IMR-90 (cell line): Measurements from ENCODE around the gene NOS1. TPM values are rescaled to one million over a fixed set of nuclear protein-coding genes. Genes with fewer than 3 reads are reported as not detected.
A peak's percentile ranks its signal among the peaks of the same experiment; 100 is the strongest.

Experiments
- ATAC-seq: fragments of 200-7000 bp; cut with Tn5 transposase; 2 replicates; pipeline ENCODE4 v1.9.1; 2020; ENCODE audit warnings: low read depth, mild to moderate bottlenecking, moderate library complexity
- BruUV-seq: library from RNA; stranded (reverse); fragments of 400-500 nt; replicated peaks from 2 replicates; lab custom pipeline; 2021; lab: Mats Ljungman, UMichigan
- CTCF ChIA-PET: fragments of 300-600 bp; formaldehyde crosslinking; extraction: SDS; loops from one replicate; lab custom pipeline; 2021; ENCODE audit warnings: antibody characterized with exemption; lab: Yijun Ruan, JAX
- POLR2A ChIA-PET: fragments of 300-600 bp; sonication (Branson Sonifier 250); formaldehyde crosslinking; loops from one replicate; lab custom pipeline; 2022; ENCODE audit warnings: antibody characterized with exemption; ENCODE audit not compliant: unreplicated experiment; lab: Charles Lee
- DNase-seq: peaks from one replicate; pipeline ENCODE4 v3.0.0; 2013
- H2AFZ ChIP-seq: replicated peaks from 2 replicates; pipeline ENCODE3; 2013; ENCODE audit warnings: low read length, mild to moderate bottlenecking; ENCODE audit not compliant: poor library complexity
- H2AK5ac ChIP-seq: 2 replicates; pipeline ENCODE4 v1.6.1; 2013; ENCODE audit warnings: low read depth, low read length, inconsistent platforms
- H2AK9ac ChIP-seq: replicated peaks from 2 replicates; pipeline ENCODE3; 2013; ENCODE audit warnings: mild to moderate bottlenecking, low read depth, low read length, moderate library complexity; ENCODE audit not compliant: poor library complexity
- H2BK120ac ChIP-seq: 2 replicates; pipeline ENCODE4 v1.6.1; 2013; ENCODE audit warnings: low read depth, low read length, inconsistent platforms
- H2BK15ac ChIP-seq: 3 replicates; pipeline ENCODE4 v1.6.1; 2013; ENCODE audit warnings: low read depth, low read length, inconsistent platforms
- H2BK20ac ChIP-seq: 2 replicates; pipeline ENCODE4 v1.6.1; 2013; ENCODE audit warnings: low read depth, mild to moderate bottlenecking, inconsistent platforms, low read length, moderate library complexity
- H2BK5ac ChIP-seq: 2 replicates; pipeline ENCODE4 v1.6.1; 2013; ENCODE audit warnings: mild to moderate bottlenecking, low read depth, low read length, inconsistent platforms; ENCODE audit not compliant: poor library complexity, severe bottlenecking
- H3K14ac ChIP-seq: replicated peaks from 2 replicates; pipeline ENCODE4 v1.6.1; 2013; ENCODE audit warnings: low read depth, low read length, inconsistent platforms
- H3K18ac ChIP-seq: 2 replicates; pipeline ENCODE4 v1.6.1; 2013; ENCODE audit warnings: low read depth, low read length, control low read depth
- H3K23ac ChIP-seq: 2 replicates; pipeline ENCODE4 v1.6.1; 2013; ENCODE audit warnings: low read depth, low read length, inconsistent platforms
- H3K27ac ChIP-seq: 2 replicates; pipeline ENCODE4 v1.5.1; 2013; ENCODE audit warnings: mild to moderate bottlenecking, control low read depth, low read length; ENCODE audit not compliant: insufficient read depth
- H3K27me3 ChIP-seq: 2 replicates; pipeline ENCODE4 v1.6.1; 2013; ENCODE audit warnings: low read length; ENCODE audit not compliant: control insufficient read depth, insufficient read depth
- H3K36me3 ChIP-seq: 2 replicates; pipeline ENCODE4 v1.6.1; 2013; ENCODE audit warnings: low read length, mixed read lengths; ENCODE audit not compliant: control insufficient read depth, insufficient read depth
- H3K4ac ChIP-seq: 2 replicates; pipeline ENCODE4 v1.6.1; 2013; ENCODE audit warnings: low read depth, low read length, inconsistent platforms
- H3K4me1 ChIP-seq: 2 replicates; pipeline ENCODE4 v1.6.1; 2013; ENCODE audit warnings: low read length, mixed read lengths; ENCODE audit not compliant: control insufficient read depth, insufficient read depth
- H3K4me2 ChIP-seq: 2 replicates; pipeline ENCODE4 v1.6.1; 2013; ENCODE audit warnings: low read depth, mild to moderate bottlenecking, control low read depth, low read length, moderate library complexity
- H3K4me3 ChIP-seq: 2 replicates; pipeline ENCODE4 v1.5.1; 2013; ENCODE audit warnings: low read depth, mild to moderate bottlenecking, control low read depth, low read length, moderate library complexity; ENCODE audit not compliant: insufficient read depth
- H3K56ac ChIP-seq: 2 replicates; pipeline ENCODE4 v1.6.1; 2013; ENCODE audit warnings: low read length, inconsistent platforms; ENCODE audit not compliant: insufficient read depth; ENCODE audit errors: extremely low read depth
- H3K79me1 ChIP-seq, 2 experiments: 2 replicates each; pipeline ENCODE4 v1.6.1; 2013; ENCODE audit warnings: low read length in 2 of 2, inconsistent platforms in 1 of 2, low read depth in 1 of 2
- H3K9ac ChIP-seq: 2 replicates; pipeline ENCODE4 v1.6.1; 2013; ENCODE audit warnings: low read depth, low read length, control low read depth
- H3K9me1 ChIP-seq: 2 replicates; pipeline ENCODE4 v1.6.1; 2013; ENCODE audit warnings: low read length, inconsistent platforms; ENCODE audit not compliant: insufficient read depth
- H3K9me3 ChIP-seq: 2 replicates; pipeline ENCODE4 v1.6.1; 2013; ENCODE audit warnings: low read length; ENCODE audit not compliant: control insufficient read depth, insufficient read depth
- H4K20me1 ChIP-seq: 2 replicates; pipeline ENCODE4 v1.6.1; 2013; ENCODE audit warnings: low read length, inconsistent platforms; ENCODE audit not compliant: insufficient read depth
- H4K5ac ChIP-seq: 2 replicates; pipeline ENCODE4 v1.6.1; 2013; ENCODE audit warnings: mild to moderate bottlenecking, low read depth, low read length, control low read depth
- H4K8ac ChIP-seq, 2 experiments: 2 replicates each; pipeline ENCODE4 v1.6.1; 2013; ENCODE audit warnings: low read depth in 2 of 2, low read length in 2 of 2, control low read depth in 1 of 2, inconsistent platforms in 1 of 2
- H4K91ac ChIP-seq: 2 replicates; pipeline ENCODE4 v1.6.1; 2013; ENCODE audit warnings: low read depth, low read length, inconsistent platforms; ENCODE audit not compliant: insufficient read depth
- CTCF ChIP-seq: conservative IDR thresholded peaks from 2 replicates; pipeline ENCODE4 v1.5.1; 2012; ENCODE audit warnings: mild to moderate bottlenecking, low read depth, low read length, improper control_type of control experiment
- FOS ChIP-seq: fragments of 150-350 bp; IDR thresholded peaks from 2 replicates; pipeline ENCODE4 v1.6.1; 2016; ENCODE audit warnings: low read depth, low read length
- MAFK ChIP-seq: IDR thresholded peaks from 2 replicates; pipeline ENCODE4 v1.6.1; 2012; ENCODE audit warnings: low read depth, low read length, improper control_type of control experiment
- MAZ ChIP-seq: IDR thresholded peaks from 2 replicates; pipeline ENCODE4 v1.6.1; 2012; ENCODE audit warnings: low read depth, mild to moderate bottlenecking, low read length, improper control_type of control experiment, moderate library complexity, borderline replicate concordance
- RAD21 ChIP-seq: IDR thresholded peaks from 2 replicates; pipeline ENCODE4 v1.6.1; 2012; ENCODE audit warnings: low read length, improper control_type of control experiment
- SMC3 ChIP-seq: fragments of 150-350 bp; IDR thresholded peaks from 2 replicates; pipeline ENCODE4 v1.6.1; 2016; ENCODE audit warnings: low read depth, mild to moderate bottlenecking, antibody characterized with exemption, low read length, moderate library complexity
- WGBS, 2 experiments: methylation state at CpG; one replicate each; pipeline versions ENCODE4 v1.1.5 to v1.1.7; 2013; ENCODE audit warnings: missing lambda C conversion rate in 2 of 2; ENCODE audit not compliant: insufficient read length in 1 of 2; ENCODE audit errors: extremely low coverage in 2 of 2; 5-methylcytosine and 5-hydroxymethylcytosine counted together
- dilution Hi-C: fragments of 300-500 bp; cut with HindIII; formaldehyde crosslinking; loops from one replicate; pipeline ENCODE4 v1.14.3; 2018; ENCODE audit warnings: low sequenced_read_pairs; ENCODE audit not compliant: unreplicated experiment
- in situ Hi-C: fragments of 300-500 bp; cut with MboI; formaldehyde crosslinking; loops from 3 replicates; pipeline ENCODE4 v1.14.3; 2019; ENCODE audit warnings: low sequenced_read_pairs, inconsistent platforms, mixed read lengths
- intact Hi-C: fragments of 100-400 bp; cut with micrococcal nuclease; formaldehyde crosslinking; loops from 2 replicates; pipeline ENCODE4 v1.10.0; 2022
- polyA plus RNA-seq, 3 experiments: library from polyadenylated mRNA; depleted of rRNA; stranded (reverse); fragments of >200 nt; gene quantifications; 2 replicates each; pipeline ENCODE4 v1.2.3, GENCODE V29; 2012; ENCODE audit warnings: low replicate concordance in 1 of 3
- total RNA-seq: library from RNA; depleted of rRNA; stranded (reverse); fragments of >200 nt; gene quantifications from 2 replicates; pipeline ENCODE4 v1.2.3, GENCODE V29; 2012

Gene NOS1
- total and polyA plus RNA-seq, 2 of the 4 experiments (the other 2 are of a cell fraction), result 0.09 TPM; not detected in 1

GRCh38 chr12:117367006-117367638, 5.7 kb upstream of the NOS1 start:
- H2AK5ac ChIP-seq, result no peak overlapping the region
- no peaks in the 10 kb centered on the region for H3K9me1 ChIP-seq
- H2AK9ac ChIP-seq, result no peak overlapping the region
- no peaks in the 10 kb centered on the region for H3K36me3 ChIP-seq
- H3K27me3 ChIP-seq, result no peaks in the 10 kb centered on the region
- intact Hi-C loops, result loop anchor here (1.0 to 5.0 kb wide), 3 partner anchors 220 to 485 kb away; no protein-coding TSS in a partner anchor
- no peak overlapping the region for H2BK5ac ChIP-seq
- H3K9ac ChIP-seq, result no peak overlapping the region
- H2AFZ ChIP-seq, result peak overlapping the region; percentile 67
- no peak overlapping the region for H3K56ac ChIP-seq
- no peak overlapping the region for H3K4me3 ChIP-seq
- no peak overlapping the region for H2BK15ac ChIP-seq
- TF ChIP-seq MAZ (no peak), MAFK (no peak), CTCF (peak; percentile 69), RAD21 (peak; percentile 69), SMC3 (peak; percentile 63), FOS (no peak)
- peak; percentile 53 for DNase-seq
- H3K4ac ChIP-seq, result no peak overlapping the region
- no peaks in the 10 kb centered on the region for H4K20me1 ChIP-seq
- peaks cover 5% of the 10 kb centered on the region; the same call in 1 of the 2 replicates for H3K9me3 ChIP-seq
- no peak overlapping the region for H2BK120ac ChIP-seq
- ChIA-PET CTCF (interaction anchor here (0.5 to 3.5 kb wide), 12 partner anchors 10 to 663 kb away, joined by 3 to 31 read pairs (median 3); no protein-coding TSS in a partner anchor), POLR2A (no interaction called here)
- no peaks in the 10 kb centered on the region for H3K79me1 ChIP-seq
- no TSS peak for BruUV-seq
- peak; percentile 72 for ATAC-seq
- 2% methylated on average over 7 of the region's 12 CpGs; no CpG with 5 or more reads in 1 of the 2 experiments for WGBS, 2 experiments
- dilution Hi-C loops, result no loop called here
- no peak overlapping the region for H4K91ac ChIP-seq
- no peak overlapping the region for H3K14ac ChIP-seq
- H2BK20ac ChIP-seq, result no peak overlapping the region
- no peak overlapping the region for H3K27ac ChIP-seq
- H4K5ac ChIP-seq, result no peak overlapping the region
- H3K18ac ChIP-seq, result no peak overlapping the region
- in situ Hi-C loops, result loop anchor here (10.0 kb wide), 1 partner anchor 468 kb away; no protein-coding TSS in a partner anchor
- no peak overlapping the region for H3K4me2 ChIP-seq
- no peaks in the 10 kb centered on the region for H3K4me1 ChIP-seq
- no peak overlapping the region for H4K8ac ChIP-seq
- H3K23ac ChIP-seq, result no peak overlapping the region
